Endothelial cell of umbilical vein (primary cell): ENCODE data around the gene SDK2. TPM values are rescaled to one million over a fixed set of nuclear protein-coding genes. Genes with fewer than 3 reads are reported as not detected.

Experiments
- BruUV-seq: library from RNA; stranded (reverse); fragments of 400-500 nt; replicated peaks from 2 replicates; lab custom pipeline; 2021; lab: Mats Ljungman, UMichigan
- CTCF ChIA-PET: fragments of 300-600, 350-600 bp; sonication (Branson Sonifier 250); formaldehyde crosslinking; loops from one replicate; lab custom pipeline; 2021; ENCODE audit warnings: antibody characterized with exemption, inconsistent platforms; lab: Charles Lee
- POLR2A ChIA-PET: fragments of 300-600, 350-600 bp; sonication (Branson Sonifier 250); formaldehyde crosslinking; loops from one replicate; lab custom pipeline; 2021; ENCODE audit warnings: antibody characterized with exemption, inconsistent platforms; lab: Charles Lee
- DNase-seq: peaks from one replicate; pipeline ENCODE4 v3.0.0-alpha.2; 2011; ENCODE audit warnings: low read depth, low spot score
- FAIRE-seq: peaks from 2 replicates; lab custom pipeline; 2011; peaks lifted over from hg19 to GRCh38; lab: Jason Lieb, UNC
- H2AFZ ChIP-seq: 2 replicates; pipeline ENCODE4 v1.6.0; 2012; ENCODE audit warnings: low read depth, low read length, control low read depth, inconsistent platforms
- H3K27ac ChIP-seq: 2 replicates; pipeline ENCODE4 v1.5.1; 2011; ENCODE audit warnings: low read depth, mild to moderate bottlenecking, control low read depth, low read length, moderate library complexity; ENCODE audit not compliant: insufficient read depth
- H3K27me3 ChIP-seq, 2 experiments: 2 replicates each; pipeline versions ENCODE4 v1.6.0 to v1.6.1; 2011; ENCODE audit warnings: low read length in 2 of 2, mixed read lengths in 1 of 2; ENCODE audit not compliant: control insufficient read depth in 2 of 2, insufficient read depth in 2 of 2
- H3K36me3 ChIP-seq, 2 experiments: 2 replicates in 1 of 2; 3 replicates in 1 of 2; pipeline ENCODE4 v1.5.1; 2011; ENCODE audit warnings: low read length in 2 of 2, mild to moderate bottlenecking in 1 of 2, moderate library complexity in 1 of 2; ENCODE audit not compliant: control insufficient read depth in 2 of 2, insufficient read depth in 2 of 2; ENCODE audit errors: extremely low read depth in 1 of 2
- H3K4me1 ChIP-seq: 3 replicates; pipeline ENCODE4 v1.5.1; 2011; ENCODE audit warnings: mild to moderate bottlenecking, low read length; ENCODE audit not compliant: control insufficient read depth, insufficient read depth; ENCODE audit errors: extremely low read depth
- H3K4me2 ChIP-seq: 2 replicates; pipeline ENCODE4 v1.6.1; 2011; ENCODE audit warnings: low read length, control low read depth, mixed read lengths; ENCODE audit not compliant: insufficient read depth
- H3K4me3 ChIP-seq, 3 experiments: fragments of 200-600 bp in 1 of 3; sonication (generic), shearing (Covaris generic) in 1 of 3; replicated peaks in 1 of 3; 2 replicates each; pipeline ENCODE4 v1.5.1; 2011 to 2016; ENCODE audit warnings: control low read depth in 3 of 3, low read length in 3 of 3, mild to moderate bottlenecking in 2 of 3, inconsistent platforms in 1 of 3, low read depth in 1 of 3, moderate library complexity in 1 of 3; ENCODE audit not compliant: insufficient read depth in 1 of 3
- H3K79me2 ChIP-seq: 2 replicates; pipeline ENCODE4 v1.6.0; 2012; ENCODE audit warnings: low read length, inconsistent platforms; ENCODE audit not compliant: control insufficient read depth, insufficient read depth
- H3K9ac ChIP-seq: replicated peaks from 2 replicates; pipeline ENCODE3; 2011; ENCODE audit warnings: low read length, control low read depth; ENCODE audit not compliant: insufficient read depth; ENCODE audit errors: extremely low read depth
- H3K9me1 ChIP-seq: replicated peaks from 3 replicates; pipeline ENCODE4 v1.6.0; 2011; ENCODE audit warnings: mild to moderate bottlenecking, low read length; ENCODE audit not compliant: control insufficient read depth, insufficient read depth; ENCODE audit errors: extremely low read depth
- H3K9me3 ChIP-seq: replicated peaks from 2 replicates; pipeline ENCODE4 v1.5.1; 2012; ENCODE audit warnings: low read length, inconsistent platforms; ENCODE audit not compliant: control insufficient read depth, insufficient read depth
- H4K20me1 ChIP-seq: replicated peaks from 2 replicates; pipeline ENCODE3; 2011; ENCODE audit warnings: mild to moderate bottlenecking, low read length; ENCODE audit not compliant: control insufficient read depth, insufficient read depth; ENCODE audit errors: extremely low read depth
- CTCF ChIP-seq, 2 donors: IDR thresholded peaks; 1 replicate in 1 of 2; 2 replicates in 1 of 2; pipeline ENCODE4 v1.5.1; 2011; ENCODE audit warnings: low read length in 2 of 2, mild to moderate bottlenecking in 2 of 2, moderate library complexity in 2 of 2, control low read depth in 1 of 2, inconsistent platforms in 1 of 2, low read depth in 1 of 2; ENCODE audit not compliant: insufficient read depth in 1 of 2; ENCODE audit errors: extremely low read depth in 1 of 2
- EZH2 ChIP-seq: IDR thresholded peaks from 2 replicates; pipeline ENCODE4 v1.6.1; 2012; ENCODE audit warnings: borderline replicate concordance, low read depth, mild to moderate bottlenecking, moderate library complexity, low read length, inconsistent platforms; ENCODE audit not compliant: severe bottlenecking
- FOS ChIP-seq: IDR thresholded peaks from 2 replicates; pipeline ENCODE4 v1.6.1; 2011; ENCODE audit warnings: mild to moderate bottlenecking, low read length, moderate library complexity, borderline replicate concordance; ENCODE audit not compliant: insufficient read depth
- GATA2 ChIP-seq: IDR thresholded peaks from 2 replicates; pipeline ENCODE4 v1.7.0; 2011; ENCODE audit warnings: low read depth, mild to moderate bottlenecking, moderate library complexity, mixed read lengths, low read length; ENCODE audit not compliant: insufficient read length, insufficient read depth
- JUN ChIP-seq: IDR thresholded peaks from 2 replicates; pipeline ENCODE4 v1.6.1; 2011; ENCODE audit warnings: borderline replicate concordance, low read depth; ENCODE audit not compliant: insufficient read length, insufficient read depth
- MAX ChIP-seq: IDR thresholded peaks from 2 replicates; pipeline ENCODE4 v1.6.1; 2011; ENCODE audit not compliant: insufficient read depth, insufficient read length
- MYC ChIP-seq: IDR thresholded peaks from one replicate; pipeline ENCODE4 v1.6.1; 2011; ENCODE audit warnings: mild to moderate bottlenecking, low read depth, low read length
- POLR2A ChIP-seq: IDR thresholded peaks from 2 replicates; pipeline ENCODE4 v1.6.1; 2012; ENCODE audit warnings: low read depth, mild to moderate bottlenecking, control low read depth, low read length
- POLR2AphosphoS5 ChIP-seq: IDR thresholded peaks from 2 replicates; pipeline ENCODE4 v1.6.1; 2012; ENCODE audit warnings: low read depth, mild to moderate bottlenecking, control low read depth, low read length, moderate library complexity; ENCODE audit not compliant: insufficient read depth
- dilution Hi-C: fragments of 300-500 bp; cut with MboI; formaldehyde crosslinking; loops from one replicate; pipeline ENCODE4 v1.15.0; 2019; ENCODE audit warnings: low sequenced_read_pairs; ENCODE audit not compliant: extremely low pct_ligation_motif_present
- intact Hi-C: fragments of 100-400 bp; cut with micrococcal nuclease; formaldehyde crosslinking; loops from one replicate; pipeline ENCODE4 v1.10.0; 2022
- polyA plus RNA-seq, 4 experiments: library from polyadenylated mRNA; depleted of rRNA in 3 of 4; stranded (reverse) in 3 of 4; unstranded in 1 of 4; fragments of >200 nt; gene quantifications; 2 replicates each; pipeline versions ENCODE4 v1.2.1 to v1.2.3, GENCODE V29; 2011 to 2012; ENCODE audit warnings: missing spikeins in 1 of 4
- total RNA-seq: library from RNA; stranded (reverse); gene quantifications from 2 replicates; pipeline ENCODE4 v1.2.3, GENCODE V29; 2021

The SDK2 gene
- total and polyA plus RNA-seq, 2 donors (not counting 3 experiments of a cell fraction or from before 2014, with no cell fraction given), result not detected

- intact Hi-C loops, result no loop called here
- FAIRE-seq (no peak), DNase-seq (no peak)
- no peaks in the 10 kb centered on the region for H3K4me1 ChIP-seq
- ChIA-PET POLR2A (no interaction called here), CTCF (no interaction called here)
- H3K27me3 ChIP-seq, result no peaks in the 10 kb centered on the region
- dilution Hi-C loops, result no loop called here
- H4K20me1 ChIP-seq, result no peaks in the 10 kb centered on the region
- H3K4me3 ChIP-seq, result no peak overlapping the region
- no peak for TF ChIP-seq FOS
- no peak for TF ChIP-seq JUN
- TF ChIP-seq MAX, result no peak
- no peak for TF ChIP-seq EZH2
- TF ChIP-seq GATA2, result no peak
- no peak for TF ChIP-seq MYC
- TF ChIP-seq CTCF (IDR thresholded peaks at IDR 0.05; ENCODE audit: extremely low read depth in 1 of 2, insufficient read depth in 1 of 2, low read depth in 1 of 2, low read length in 2 of 2), result no peak
- no peak for TF ChIP-seq POLR2AphosphoS5
- TF ChIP-seq POLR2A, result no peak
- H2AFZ ChIP-seq, result no peak overlapping the region
- H3K4me2 ChIP-seq, result no peak overlapping the region
- H3K27ac ChIP-seq, result no peak overlapping the region
- no TSS peak for BruUV-seq
- no peaks in the 10 kb centered on the region for H3K79me2 ChIP-seq
- no peaks in the 10 kb centered on the region for H3K9me3 ChIP-seq
- H3K9me1 ChIP-seq, result no peaks in the 10 kb centered on the region
- H3K9ac ChIP-seq, result no peak overlapping the region
- no peaks in the 10 kb centered on the region for H3K36me3 ChIP-seq
Observed at GRCh38 chr17:73549841-73550430, 94.3 kb downstream of the SDK2 start.
